Osteoblast (primary cell): Measurements from ENCODE around the gene METTL13. TPM values are rescaled to one million over a fixed set of nuclear protein-coding genes. Genes with fewer than 3 reads are reported as not detected.

Experiments
- DNase-seq: peaks from one replicate; pipeline ENCODE4 v3.0.0; 2011; ENCODE audit warnings: low spot score, mixed read lengths; ENCODE audit not compliant: insufficient read length; ENCODE audit errors: missing footprints
- H2AFZ ChIP-seq: 2 replicates; pipeline ENCODE4 v1.6.0; 2011; ENCODE audit warnings: mild to moderate bottlenecking, low read length
- H3K27ac ChIP-seq: 2 replicates; pipeline ENCODE4 v1.5.1; 2011; ENCODE audit warnings: mild to moderate bottlenecking, low read depth, low read length, moderate library complexity
- H3K27me3 ChIP-seq: 2 replicates; pipeline ENCODE4 v1.6.0; 2012; ENCODE audit warnings: mild to moderate bottlenecking, control low read depth, inconsistent platforms, low read length, moderate library complexity; ENCODE audit not compliant: insufficient read depth
- H3K36me3 ChIP-seq: 2 replicates; pipeline ENCODE4 v1.5.1; 2011; ENCODE audit warnings: mild to moderate bottlenecking, low read length, control low read depth, moderate library complexity; ENCODE audit not compliant: insufficient read depth
- H3K4me1 ChIP-seq: 2 replicates; pipeline ENCODE4 v1.5.1; 2011; ENCODE audit warnings: mild to moderate bottlenecking, low read length, control low read depth, moderate library complexity; ENCODE audit not compliant: insufficient read depth
- H3K4me2 ChIP-seq: 2 replicates; pipeline ENCODE4 v1.6.0; 2011; ENCODE audit warnings: mild to moderate bottlenecking, low read length; ENCODE audit not compliant: insufficient read depth
- H3K4me3 ChIP-seq: fragments of 200-600 bp; sonication (generic); 3 replicates; pipeline ENCODE4 v1.5.1; 2012; ENCODE audit warnings: mild to moderate bottlenecking, low read length, inconsistent platforms; ENCODE audit not compliant: insufficient read depth
- H3K79me2 ChIP-seq: 2 replicates; pipeline ENCODE4 v1.6.0; 2012; ENCODE audit warnings: mild to moderate bottlenecking, low read length, control low read depth, inconsistent platforms; ENCODE audit not compliant: insufficient read depth
- H3K9me3 ChIP-seq: 2 replicates; pipeline ENCODE4 v1.5.1; 2011; ENCODE audit warnings: low read depth, low read length, control low read depth
- H4K20me1 ChIP-seq: 2 replicates; pipeline ENCODE4 v1.6.0; 2012; ENCODE audit warnings: mild to moderate bottlenecking, low read length, control low read depth; ENCODE audit not compliant: insufficient read depth
- CTCF ChIP-seq: IDR thresholded peaks from 2 replicates; pipeline ENCODE4 v1.5.1; 2011; ENCODE audit warnings: mild to moderate bottlenecking, low read depth, low read length, moderate library complexity; ENCODE audit errors: extremely low read depth
- total RNA-seq: library from RNA; depleted of rRNA; stranded (reverse); fragments of >200 nt; gene quantifications from 2 replicates; pipeline ENCODE4 v1.2.3, GENCODE V29; 2012

Gene METTL13
- total RNA-seq, 1 donor, result 13.0 TPM

- Histone ChIP-seq H3K9me3 (no peaks in the 10 kb centered on the region), H2AFZ (no peak overlapping the region), H3K4me2 (no peak overlapping the region), H3K4me3 (no peak overlapping the region), H3K36me3 (no peaks in the 10 kb centered on the region), H3K4me1 (peaks cover 14% of the 10 kb centered on the region), H3K27ac (no peak overlapping the region), H3K27me3 (peaks cover 2% of the 10 kb centered on the region), H4K20me1 (no peaks in the 10 kb centered on the region), H3K79me2 (no peaks in the 10 kb centered on the region)
- no peak for TF ChIP-seq CTCF
- no peak for DNase-seq
These were observed 30.2 kb upstream of the METTL13 start for GRCh38 chr1:171751221-171751620.

GRCh38 chr1:171753182-171753581 lies 28.3 kb upstream of the METTL13 start:
- no peak for TF ChIP-seq CTCF
- Histone ChIP-seq H3K79me2 (no peaks in the 10 kb centered on the region), H3K27ac (no peak overlapping the region), H4K20me1 (no peaks in the 10 kb centered on the region), H3K4me1 (peaks cover 14% of the 10 kb centered on the region), H3K4me3 (no peak overlapping the region), H3K27me3 (peaks cover 3% of the 10 kb centered on the region), H3K9me3 (no peaks in the 10 kb centered on the region), H3K4me2 (no peak overlapping the region), H3K36me3 (no peaks in the 10 kb centered on the region), H2AFZ (no peak overlapping the region)
- DNase-seq, result no peak

- H3K27me3 ChIP-seq, result peaks cover 3% of the 10 kb centered on the region
- H3K4me1 ChIP-seq, result peaks cover 14% of the 10 kb centered on the region
- no peak overlapping the region for H3K27ac ChIP-seq
- no peak for DNase-seq
- H2AFZ ChIP-seq, result no peak overlapping the region
- H3K79me2 ChIP-seq, result no peaks in the 10 kb centered on the region
- no peak for TF ChIP-seq CTCF
- H3K4me2 ChIP-seq, result peak overlapping the region; percentile 36
- no peaks in the 10 kb centered on the region for H3K9me3 ChIP-seq
- no peaks in the 10 kb centered on the region for H3K36me3 ChIP-seq
- H3K4me3 ChIP-seq, result no peak overlapping the region
- H4K20me1 ChIP-seq, result no peaks in the 10 kb centered on the region
These were observed 27.6 kb upstream of the METTL13 start for GRCh38 chr1:171753685-171754352.

GRCh38 chr1:171754353-171754705 lies 27.1 kb upstream of the METTL13 start:
- Histone ChIP-seq H3K4me1 (peaks cover 14% of the 10 kb centered on the region), H4K20me1 (no peaks in the 10 kb centered on the region), H3K27me3 (peaks cover 3% of the 10 kb centered on the region), H3K4me2 (peak overlapping the region; percentile 36), H3K4me3 (no peak overlapping the region), H3K27ac (no peak overlapping the region), H2AFZ (peak overlapping the region; percentile 68), H3K9me3 (no peaks in the 10 kb centered on the region), H3K79me2 (no peaks in the 10 kb centered on the region), H3K36me3 (no peaks in the 10 kb centered on the region)
- peak; percentile 78 for DNase-seq
- no peak for TF ChIP-seq CTCF
